H1 (cell line): ENCODE results near the gene ALDH4A1. TPM values are rescaled to one million over a fixed set of nuclear protein-coding genes. Genes with fewer than 3 reads are reported as not detected.

Experiments
- CTCF ChIA-PET: fragments of 300-600 bp; sonication (Branson Sonifier 250); formaldehyde crosslinking; loops from one replicate; lab custom pipeline; 2021; ENCODE audit not compliant: partially characterized antibody; lab: Charles Lee
- POLR2A ChIA-PET: fragments of 300-600 bp; sonication (Branson Sonifier 250); formaldehyde crosslinking; loops from one replicate; lab custom pipeline; 2021; ENCODE audit warnings: inconsistent platforms; ENCODE audit not compliant: partially characterized antibody; lab: Charles Lee
- DNase-seq, 2 experiments: peaks; one replicate each; pipeline versions ENCODE4 v3.0.0 to v3.0.0-alpha.2; 2010 to 2022; ENCODE audit warnings: low spot score in 2 of 2, low read depth in 1 of 2, mixed read lengths in 1 of 2
- FAIRE-seq: peaks from 2 replicates; lab custom pipeline; 2011; peaks lifted over from hg19 to GRCh38; lab: Jason Lieb, UNC
- H2AFZ ChIP-seq: 2 replicates; pipeline ENCODE4 v1.8.1; 2012; ENCODE audit warnings: low read length, inconsistent platforms
- H2AK5ac ChIP-seq: 2 replicates; pipeline ENCODE4 v1.6.1; 2013; ENCODE audit warnings: low read depth, low read length
- H2BK120ac ChIP-seq: replicated peaks from 2 replicates; pipeline ENCODE3; 2013; ENCODE audit warnings: low read depth, low read length, inconsistent platforms
- H2BK12ac ChIP-seq: 2 replicates; pipeline ENCODE4 v1.6.1; 2013; ENCODE audit warnings: low read depth, low read length
- H2BK15ac ChIP-seq: 2 replicates; pipeline ENCODE4 v1.6.1; 2013; ENCODE audit warnings: low read length
- H2BK20ac ChIP-seq: 2 replicates; pipeline ENCODE4 v1.6.1; 2013; ENCODE audit warnings: low read length
- H2BK5ac ChIP-seq: 2 replicates; pipeline ENCODE4 v1.6.1; 2013; ENCODE audit warnings: low read depth, low read length
- H3K14ac ChIP-seq: 2 replicates; pipeline ENCODE4 v1.6.1; 2013; ENCODE audit warnings: inconsistent platforms; ENCODE audit not compliant: insufficient read length
- H3K18ac ChIP-seq: 2 replicates; pipeline ENCODE4 v1.6.1; 2013; ENCODE audit warnings: low read length; ENCODE audit errors: extremely low read depth
- H3K23ac ChIP-seq: 2 replicates; pipeline ENCODE4 v1.6.1; 2013; ENCODE audit warnings: inconsistent platforms; ENCODE audit not compliant: insufficient read length
- H3K23me2 ChIP-seq: 2 replicates; pipeline ENCODE4 v1.6.1; 2013; ENCODE audit warnings: low read depth, low read length
- H3K27ac ChIP-seq: 2 replicates; pipeline ENCODE4 v1.6.1; 2011; ENCODE audit warnings: low read depth, low read length, inconsistent platforms
- H3K27me3 ChIP-seq, 4 experiments: replicated peaks in 1 of 4; 1 replicate in 1 of 4; 2 replicates in 3 of 4; pipeline versions ENCODE4 v1.6.1 to v1.8.1; 2011 to 2013; ENCODE audit warnings: low read length in 3 of 4, mild to moderate bottlenecking in 3 of 4, inconsistent platforms in 2 of 4, mixed read lengths in 2 of 4, moderate library complexity in 1 of 4; ENCODE audit not compliant: control insufficient read depth in 3 of 4, insufficient read depth in 3 of 4; ENCODE audit errors: extremely low read depth in 1 of 4
- H3K36me3 ChIP-seq, 4 experiments: 2 replicates each; pipeline versions ENCODE4 v1.6.1 to v1.8.1; 2011 to 2013; ENCODE audit warnings: mild to moderate bottlenecking in 4 of 4, low read length in 3 of 4, moderate library complexity in 2 of 4, control low read depth in 1 of 4, inconsistent platforms in 1 of 4; ENCODE audit not compliant: insufficient read depth in 4 of 4, control insufficient read depth in 2 of 4
- H3K4ac ChIP-seq: replicated peaks from 2 replicates; pipeline ENCODE3; 2013; ENCODE audit warnings: low read length, low read depth, mixed read lengths, inconsistent platforms; ENCODE audit not compliant: insufficient read length
- H3K4me1 ChIP-seq, 4 experiments: replicated peaks in 1 of 4; 1 replicate in 1 of 4; 2 replicates in 3 of 4; pipeline versions ENCODE4 v1.6.1 to v1.8.1; 2011 to 2013; ENCODE audit warnings: low read length in 3 of 4, inconsistent platforms in 2 of 4, mixed read lengths in 1 of 4; ENCODE audit not compliant: insufficient read depth in 4 of 4, control insufficient read depth in 3 of 4
- H3K4me2 ChIP-seq, 2 experiments: 2 replicates each; pipeline versions ENCODE4 v1.6.1 to v1.8.1; 2011 to 2013; ENCODE audit warnings: low read depth in 2 of 2, low read length in 2 of 2, control low read depth in 1 of 2, inconsistent platforms in 1 of 2, mild to moderate bottlenecking in 1 of 2; ENCODE audit not compliant: insufficient read depth in 1 of 2
- H3K4me3 ChIP-seq, 4 experiments: fragments of 200-600, 300-600 bp in 1 of 4; sonication (generic), shearing (Covaris generic), sonication (Bioruptor Twin) in 1 of 4; 2 replicates each; pipeline versions ENCODE4 v1.5.1 to v1.8.1; 2011 to 2016; ENCODE audit warnings: low read length in 4 of 4, low read depth in 3 of 4, control low read depth in 2 of 4, inconsistent platforms in 2 of 4, mild to moderate bottlenecking in 2 of 4, mixed read lengths in 1 of 4, moderate library complexity in 1 of 4; ENCODE audit not compliant: insufficient read depth in 2 of 4; ENCODE audit errors: extremely low read depth in 1 of 4
- H3K56ac ChIP-seq: replicated peaks from 2 replicates; pipeline ENCODE3; 2013; ENCODE audit warnings: low read depth, mild to moderate bottlenecking, mixed read lengths, low read length, inconsistent platforms; ENCODE audit not compliant: insufficient read length
- H3K79me1 ChIP-seq: 2 replicates; pipeline ENCODE4 v1.6.1; 2013; ENCODE audit warnings: low read depth, low read length, control low read depth
- H3K79me2 ChIP-seq, 2 experiments: 2 replicates each; pipeline versions ENCODE4 v1.6.1 to v1.8.1; 2012 to 2013; ENCODE audit warnings: low read length in 2 of 2, mild to moderate bottlenecking in 2 of 2, inconsistent platforms in 1 of 2; ENCODE audit not compliant: insufficient read depth in 2 of 2, control insufficient read depth in 1 of 2
- H3K9ac ChIP-seq, 4 experiments: replicated peaks in 1 of 4; 1 replicate in 1 of 4; 2 replicates in 3 of 4; pipeline versions ENCODE4 v1.6.1 to v1.8.1; 2011 to 2013; ENCODE audit warnings: low read depth in 3 of 4, low read length in 3 of 4, control low read depth in 2 of 4, mild to moderate bottlenecking in 2 of 4, moderate library complexity in 2 of 4, inconsistent platforms in 1 of 4; ENCODE audit errors: extremely low read depth in 1 of 4
- H3K9me3 ChIP-seq, 2 experiments: 2 replicates each; pipeline versions ENCODE4 v1.6.1 to v1.8.1; 2012 to 2013; ENCODE audit warnings: mild to moderate bottlenecking in 2 of 2, moderate library complexity in 2 of 2, control low read depth in 1 of 2, inconsistent platforms in 1 of 2, low read depth in 1 of 2, low read length in 1 of 2, mixed read lengths in 1 of 2; ENCODE audit not compliant: insufficient read depth in 2 of 2
- H4K20me1 ChIP-seq, 2 experiments: replicated peaks in 1 of 2; 2 replicates each; pipeline versions ENCODE3 to v1.8.1; 2011 to 2013; ENCODE audit warnings: inconsistent platforms in 2 of 2, low read length in 2 of 2, mild to moderate bottlenecking in 1 of 2; ENCODE audit not compliant: insufficient read depth in 2 of 2, control insufficient read depth in 1 of 2
- H4K5ac ChIP-seq: 2 replicates; pipeline ENCODE4 v1.6.1; 2013; ENCODE audit warnings: low read length, low read depth, mixed read lengths, inconsistent platforms; ENCODE audit not compliant: insufficient read length
- H4K8ac ChIP-seq: 2 replicates; pipeline ENCODE4 v1.8.0; 2013; ENCODE audit warnings: mild to moderate bottlenecking, moderate library complexity, low read length, inconsistent platforms; ENCODE audit not compliant: insufficient read depth; ENCODE audit errors: extremely low read depth
- H4K91ac ChIP-seq: replicated peaks from 2 replicates; pipeline ENCODE3; 2013; ENCODE audit warnings: low read length, mixed read lengths, inconsistent platforms; ENCODE audit not compliant: insufficient read length
- CEBPB ChIP-seq: IDR thresholded peaks from 2 replicates; pipeline ENCODE4 v1.6.1; 2012; ENCODE audit warnings: low read depth, low read length
- WGBS, 2 experiments: shearing (Covaris generic) in 1 of 2; methylation state at CpG; one replicate each; pipeline versions ENCODE4 v1.1.6 to v1.1.7; 2013 to 2015; ENCODE audit warnings: low lambda C conversion rate in 2 of 2, mixed read lengths in 2 of 2, inconsistent platforms in 1 of 2, low coverage in 1 of 2, missing lambda C conversion rate in 1 of 2; ENCODE audit not compliant: insufficient replicate concordance in 2 of 2, insufficient coverage in 1 of 2, insufficient read length in 1 of 2; ENCODE audit errors: extremely low coverage in 1 of 2, missing lambda C conversion rate in 1 of 2; 5-methylcytosine and 5-hydroxymethylcytosine counted together
- polyA plus RNA-seq, 7 experiments: library from polyadenylated mRNA; depleted of rRNA in 3 of 7; stranded (reverse) in 5 of 7; unstranded in 2 of 7; fragments of >200 nt in 5 of 7; fragments of 200-250 nt in 2 of 7; gene quantifications; 1 replicate in 5 of 7; 2 replicates in 1 of 7; 4 replicates in 1 of 7; pipeline versions ENCODE4 v1.2.1 to v1.2.3, GENCODE V29; 2011 to 2013; ENCODE audit warnings: missing spikeins in 2 of 7, mixed read lengths in 2 of 7
- total RNA-seq: library from RNA; stranded (reverse); fragmentation: NEBNext Ultra II Directional; extraction: Animal tissue kit (Norgen Biotek cat#: 25700); gene quantifications from 2 replicates; pipeline ENCODE4 v1.2.1, GENCODE V29; 2021

The ALDH4A1 gene
- total and polyA plus RNA-seq, 2 of the 8 experiments (the other 6 are each of a cell fraction or from before 2014, with no cell fraction given): 30.3 to 35.9 TPM

GRCh38 chr1:18908911-18909771 is 6.8 kb upstream of the ALDH4A1 start:
- no peak overlapping the region for H3K23ac ChIP-seq
- ChIA-PET POLR2A (interaction anchor here (0.8 to 2.6 kb wide), 3 partner anchors 23 to 60 kb away, joined by 3 to 11 read pairs (median 4); partner anchors contain the start of gene IFFO2), CTCF (interaction anchor here (0.5 to 8.0 kb wide), 25 partner anchors 9 to 317 kb away, joined by 3 to 131 read pairs (median 8); partner anchors contain the start of gene IFFO2)
- H3K18ac ChIP-seq: no peak overlapping the region
- H3K79me2 ChIP-seq: no peaks in the 10 kb centered on the region
- H3K23me2 ChIP-seq: no peaks in the 10 kb centered on the region
- no peak overlapping the region for H3K56ac ChIP-seq
- no peaks in the 10 kb centered on the region for H3K36me3 ChIP-seq
- no peak overlapping the region for H4K8ac ChIP-seq
- H3K27me3 ChIP-seq: no peaks in the 10 kb centered on the region
- H2BK12ac ChIP-seq: no peak overlapping the region
- no peak overlapping the region for H4K5ac ChIP-seq
- WGBS, 2 experiments: 90% methylated on average over 17 of the region's 17 CpGs; no CpG with 5 or more reads in 1 of the 2 experiments
- H3K4me1 ChIP-seq: peaks cover 0 to 4% (median 1%) of the 10 kb centered on the region in 4 experiments; a peak in 2 of 7 replicates
- H4K20me1 ChIP-seq: no peaks in the 10 kb centered on the region
- FAIRE-seq (no peak), DNase-seq (no peak)
- H3K79me1 ChIP-seq: no peaks in the 10 kb centered on the region
- H3K4ac ChIP-seq: no peak overlapping the region
- no peak overlapping the region for H2BK120ac ChIP-seq
- H2BK20ac ChIP-seq: no peak overlapping the region
- no peak overlapping the region for H3K4me2 ChIP-seq
- no peak overlapping the region for H3K14ac ChIP-seq
- H2BK15ac ChIP-seq: no peak overlapping the region
- no peak overlapping the region for H4K91ac ChIP-seq
- no peak overlapping the region for H3K9ac ChIP-seq
- H3K9me3 ChIP-seq: no peaks in the 10 kb centered on the region
- no peak for TF ChIP-seq CEBPB
- no peak overlapping the region for H2AFZ ChIP-seq
- H3K4me3 ChIP-seq: no peak overlapping the region
- no peak overlapping the region for H3K27ac ChIP-seq
- H2BK5ac ChIP-seq: no peak overlapping the region
- no peak overlapping the region for H2AK5ac ChIP-seq
